ENCODE measurements around the gene CFAP20DC.
A peak's percentile ranks its signal among the peaks of the same experiment; 100 is the strongest.
"Not testable (repeated sequence)": the region's sequence is repeated elsewhere in the genome, so short reads cannot be mapped to it uniquely, and the experiment has no call there.

CFAP20DC gene

GRCh38 chr3:58899159-58899952 lies 150.5 kb downstream of the CFAP20DC start:
- H3K36me3 Mint-ChIP-seq (ENCODE audit: low read depth), result no peaks in the 10 kb centered on the region
- DNase-seq (ENCODE audit: low spot score), result peak; percentile 78
- H3K27ac Mint-ChIP-seq, result peak overlapping the region; percentile 67
- peak overlapping the region; percentile 35 for H3K4me3 Mint-ChIP-seq
- H3K27me3 Mint-ChIP-seq (ENCODE audit: low read depth), result peaks cover 2% of the 10 kb centered on the region
- H3K4me1 Mint-ChIP-seq (ENCODE audit: low read depth), result peaks cover 31% of the 10 kb centered on the region
- H3K9me3 Mint-ChIP-seq, result peaks cover 23% of the 10 kb centered on the region

GRCh38 chr3:58898513-58898912 lies 151.3 kb downstream of the CFAP20DC start:
- H3K4me3 Mint-ChIP-seq, result peak overlapping the region; percentile 21
- H3K27ac Mint-ChIP-seq, result peak overlapping the region; percentile 62
- H3K36me3 Mint-ChIP-seq (ENCODE audit: low read depth), result no peaks in the 10 kb centered on the region
- no peaks in the 10 kb centered on the region for H3K27me3 Mint-ChIP-seq (ENCODE audit: low read depth)
- H3K9me3 Mint-ChIP-seq, result peaks cover 22% of the 10 kb centered on the region
- H3K4me1 Mint-ChIP-seq (ENCODE audit: low read depth), result peaks cover 31% of the 10 kb centered on the region
- peak; percentile 16 for DNase-seq (ENCODE audit: low spot score)

- peak overlapping the region; percentile 1 for H3K4me3 Mint-ChIP-seq
- no peak overlapping the region for H3K27ac Mint-ChIP-seq
Measured at GRCh38 chr3:58897646-58898045, 152.2 kb downstream of the CFAP20DC start.

GRCh38 chr3:58895678-58896077 lies 154.1 kb downstream of the CFAP20DC start:
- H3K36me3 Mint-ChIP-seq (ENCODE audit: low read depth); H3K27ac Mint-ChIP-seq; H3K4me3 Mint-ChIP-seq; H3K27me3 Mint-ChIP-seq (ENCODE audit: low read depth); DNase-seq (ENCODE audit: low spot score): not testable (repeated sequence)
- peaks cover 31% of the 10 kb centered on the region for H3K4me1 Mint-ChIP-seq (ENCODE audit: low read depth)
- peaks cover 15% of the 10 kb centered on the region for H3K9me3 Mint-ChIP-seq

More at GRCh38 chr3:58897646-58898045, 152.2 kb downstream of the CFAP20DC start:
- H3K27me3 Mint-ChIP-seq (ENCODE audit: low read depth), result peaks cover 1% of the 10 kb centered on the region
- peaks cover 31% of the 10 kb centered on the region for H3K4me1 Mint-ChIP-seq (ENCODE audit: low read depth)
- H3K36me3 Mint-ChIP-seq (ENCODE audit: low read depth), result no peaks in the 10 kb centered on the region
- DNase-seq (ENCODE audit: low spot score), result no peak
- peaks cover 15% of the 10 kb centered on the region for H3K9me3 Mint-ChIP-seq

DNA sequence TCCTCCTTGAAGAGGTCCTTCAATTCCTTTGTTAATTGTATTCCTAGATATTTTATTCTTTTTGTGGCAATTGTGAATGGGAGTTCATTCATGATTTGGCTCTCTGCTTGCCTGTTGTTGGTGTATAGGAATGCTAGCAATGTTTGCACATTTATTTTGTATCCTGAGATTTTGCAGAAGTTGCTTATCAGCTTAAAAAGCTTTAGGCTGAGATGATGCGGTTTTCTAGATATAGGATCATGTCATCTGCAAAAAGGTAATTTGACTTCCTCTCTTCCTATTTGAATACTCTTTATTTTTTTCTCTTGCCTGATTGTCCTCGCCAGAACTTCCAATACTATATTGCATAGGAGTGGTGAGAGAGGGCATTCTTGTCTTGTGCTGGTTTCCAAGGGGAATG lies 157.3 kb downstream of the CFAP20DC start:
- peaks cover 11% of the 10 kb centered on the region for H3K27me3 Mint-ChIP-seq (ENCODE audit: low read depth)
- H3K9me3 Mint-ChIP-seq, result peaks cover 15% of the 10 kb centered on the region
- H3K4me1 Mint-ChIP-seq (ENCODE audit: low read depth); H3K4me3 Mint-ChIP-seq; DNase-seq (ENCODE audit: low spot score); H3K36me3 Mint-ChIP-seq (ENCODE audit: low read depth); H3K27ac Mint-ChIP-seq: not testable (repeated sequence)

DNA sequence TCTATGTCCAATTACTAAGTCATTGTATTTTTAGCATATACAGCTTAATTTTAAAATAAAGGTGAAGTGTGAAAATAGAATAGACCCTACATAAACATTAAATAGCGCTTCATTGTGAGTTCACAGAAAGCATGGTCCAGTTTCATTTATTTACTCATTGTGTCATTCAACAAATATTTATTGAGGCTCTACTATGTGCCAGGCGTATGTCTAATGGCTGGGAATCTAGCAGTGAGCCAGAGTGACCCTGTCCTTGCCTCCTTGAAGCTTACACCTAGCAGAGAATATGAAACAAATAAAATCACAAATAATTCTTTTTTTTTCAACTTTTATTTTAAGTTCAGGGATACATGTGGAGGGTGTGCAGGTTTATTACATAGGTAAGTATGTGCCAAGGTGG lies 161.7 kb downstream of the CFAP20DC start:
- peaks cover 22% of the 10 kb centered on the region for H3K27me3 Mint-ChIP-seq (ENCODE audit: low read depth)
- H3K9me3 Mint-ChIP-seq, result no peaks in the 10 kb centered on the region
- H3K36me3 Mint-ChIP-seq (ENCODE audit: low read depth), result no peaks in the 10 kb centered on the region
- no peak overlapping the region for H3K27ac Mint-ChIP-seq
- no peak overlapping the region for H3K4me3 Mint-ChIP-seq
- no peak for DNase-seq (ENCODE audit: low spot score)
- no peaks in the 10 kb centered on the region for H3K4me1 Mint-ChIP-seq (ENCODE audit: low read depth)

GRCh38 chr3:58884453-58884852 lies 165.4 kb downstream of the CFAP20DC start:
- peaks cover 16% of the 10 kb centered on the region for H3K27me3 Mint-ChIP-seq (ENCODE audit: low read depth)
- no peak overlapping the region for H3K27ac Mint-ChIP-seq
- H3K36me3 Mint-ChIP-seq (ENCODE audit: low read depth), result no peaks in the 10 kb centered on the region
- H3K4me1 Mint-ChIP-seq (ENCODE audit: low read depth), result peaks cover under 1% of the 10 kb centered on the region
- H3K4me3 Mint-ChIP-seq, result no peak overlapping the region
- H3K9me3 Mint-ChIP-seq, result no peaks in the 10 kb centered on the region
- DNase-seq (ENCODE audit: low spot score), result no peak

DNA sequence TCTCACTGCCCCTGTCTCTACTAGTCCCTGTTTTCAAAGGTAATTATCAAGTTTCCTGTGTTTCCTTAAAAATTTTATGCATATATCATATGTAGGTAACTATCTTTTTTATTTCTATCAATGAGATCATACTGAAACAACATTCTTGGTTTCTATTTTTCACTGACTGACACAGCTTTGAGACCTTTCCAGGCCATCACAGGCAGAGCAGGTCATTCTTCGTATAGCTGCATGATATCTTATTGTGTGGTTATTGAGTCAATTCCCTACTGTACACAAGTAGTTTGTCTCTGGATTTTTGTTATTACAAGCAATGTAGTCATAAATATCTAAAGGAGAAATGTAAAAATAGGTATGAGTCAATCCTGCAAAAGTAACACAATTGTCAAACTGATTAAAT lies 169.6 kb downstream of the CFAP20DC start:
- Mint-ChIP-seq H3K9me3 (no peaks in the 10 kb centered on the region), H3K4me1 (ENCODE audit: low read depth) (peaks cover 2% of the 10 kb centered on the region), H3K27ac (no peak overlapping the region), H3K27me3 (ENCODE audit: low read depth) (peaks cover 9% of the 10 kb centered on the region), H3K36me3 (ENCODE audit: low read depth) (no peaks in the 10 kb centered on the region), H3K4me3 (no peak overlapping the region)
- no peak for DNase-seq (ENCODE audit: low spot score)

DNA sequence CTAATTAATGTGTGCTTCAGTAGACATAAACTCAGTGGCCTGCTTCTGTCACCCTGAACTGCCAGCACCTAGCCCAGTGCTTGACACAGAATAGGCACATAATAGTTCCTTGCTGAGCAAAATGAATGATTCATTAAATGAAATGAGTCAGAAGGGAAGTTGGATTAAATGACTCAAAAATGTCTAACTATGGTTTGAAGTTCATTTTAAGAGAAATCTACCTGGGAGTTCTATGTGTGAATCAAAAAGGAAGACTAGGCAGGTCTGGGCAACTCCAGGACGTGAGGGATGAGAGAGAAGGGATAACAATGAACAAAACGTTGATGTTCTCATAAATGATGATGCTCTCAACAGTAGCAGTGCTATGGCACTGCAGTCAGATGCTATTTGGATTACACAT lies 175.0 kb downstream of the CFAP20DC start:
- Mint-ChIP-seq H3K4me1 (ENCODE audit: low read depth) (peaks cover 12% of the 10 kb centered on the region), H3K27ac (peak overlapping the region; percentile 74), H3K9me3 (no peaks in the 10 kb centered on the region), H3K36me3 (ENCODE audit: low read depth) (no peaks in the 10 kb centered on the region), H3K27me3 (ENCODE audit: low read depth) (peaks cover 8% of the 10 kb centered on the region), H3K4me3 (peak overlapping the region; percentile 6)
- DNase-seq (ENCODE audit: low spot score), result peak; percentile 27

DNA sequence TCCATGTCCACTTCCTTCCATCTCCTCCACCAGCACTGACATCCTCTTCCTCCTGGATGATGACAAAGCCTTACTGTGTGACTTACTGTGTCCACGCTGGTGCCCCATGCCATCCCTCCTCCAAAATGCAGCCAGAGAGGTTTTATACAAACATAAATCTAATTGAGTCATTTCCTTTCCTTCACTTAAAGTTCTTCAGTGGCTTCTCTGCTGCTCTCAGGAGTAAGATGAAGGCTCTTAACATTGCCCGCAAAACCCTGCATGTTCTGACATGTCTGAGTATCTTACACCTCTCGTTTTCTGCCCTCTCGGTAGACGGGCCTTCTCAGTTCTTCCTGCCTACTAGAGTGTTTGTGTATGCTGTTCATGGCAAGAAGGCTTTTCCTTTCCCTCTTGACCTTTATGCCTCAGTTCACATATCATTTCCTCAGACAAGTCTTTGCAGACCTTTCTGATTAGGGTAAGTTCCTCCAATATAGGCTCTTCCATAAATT lies 175.5 kb downstream of the CFAP20DC start:
- H3K27me3 Mint-ChIP-seq (ENCODE audit: low read depth), result peaks cover 9% of the 10 kb centered on the region
- peaks cover 10% of the 10 kb centered on the region for H3K4me1 Mint-ChIP-seq (ENCODE audit: low read depth)
- H3K9me3 Mint-ChIP-seq, result no peaks in the 10 kb centered on the region
- no peaks in the 10 kb centered on the region for H3K36me3 Mint-ChIP-seq (ENCODE audit: low read depth)
- H3K4me3 Mint-ChIP-seq, result peak overlapping the region; percentile 6
- DNase-seq (ENCODE audit: low spot score), result peak; percentile 27
- peak overlapping the region; percentile 74 for H3K27ac Mint-ChIP-seq

- no peaks in the 10 kb centered on the region for H3K9me3 Mint-ChIP-seq
- peaks cover 9% of the 10 kb centered on the region for H3K27me3 Mint-ChIP-seq (ENCODE audit: low read depth)
- H3K4me1 Mint-ChIP-seq (ENCODE audit: low read depth), result peaks cover 4% of the 10 kb centered on the region
- H3K36me3 Mint-ChIP-seq (ENCODE audit: low read depth), result no peaks in the 10 kb centered on the region
- DNase-seq (ENCODE audit: low spot score), result no peak
- no peak overlapping the region for H3K4me3 Mint-ChIP-seq
- H3K27ac Mint-ChIP-seq, result no peak overlapping the region
Measured at GRCh38 chr3:58868097-58868779, 181.6 kb downstream of the CFAP20DC start.

GRCh38 chr3:58867621-58868020 lies 182.2 kb downstream of the CFAP20DC start:
- Mint-ChIP-seq H3K27me3 (ENCODE audit: low read depth) (peaks cover 9% of the 10 kb centered on the region), H3K4me3 (no peak overlapping the region), H3K36me3 (ENCODE audit: low read depth) (no peaks in the 10 kb centered on the region), H3K9me3 (no peaks in the 10 kb centered on the region), H3K27ac (no peak overlapping the region), H3K4me1 (ENCODE audit: low read depth) (peaks cover 9% of the 10 kb centered on the region)
- no peak for DNase-seq (ENCODE audit: low spot score)

GRCh38 chr3:58866079-58866478 lies 183.7 kb downstream of the CFAP20DC start:
- Mint-ChIP-seq H3K4me1 (ENCODE audit: low read depth) (peaks cover 9% of the 10 kb centered on the region), H3K27me3 (ENCODE audit: low read depth) (peaks cover 12% of the 10 kb centered on the region), H3K4me3 (no peak overlapping the region), H3K9me3 (no peaks in the 10 kb centered on the region), H3K36me3 (ENCODE audit: low read depth) (no peaks in the 10 kb centered on the region), H3K27ac (no peak overlapping the region)
- DNase-seq (ENCODE audit: low spot score), result no peak

- Mint-ChIP-seq H3K9me3 (no peaks in the 10 kb centered on the region), H3K4me3 (no peak overlapping the region), H3K27me3 (ENCODE audit: low read depth) (peaks cover 9% of the 10 kb centered on the region), H3K27ac (no peak overlapping the region), H3K4me1 (ENCODE audit: low read depth) (peaks cover 9% of the 10 kb centered on the region), H3K36me3 (ENCODE audit: low read depth) (no peaks in the 10 kb centered on the region)
- DNase-seq (ENCODE audit: low spot score), result no peak
Measured at GRCh38 chr3:58864480-58864879, 185.3 kb downstream of the CFAP20DC start.

Data from T-helper 2 cell treated with Interferon-gamma antibody and Interleukin-4, amounts not matched to agents 5 μg/mL and 100 μg/mL, for 36 hours (primary cell).